K562 (cell line): ENCODE data around the gene RBL1. TPM values are rescaled to one million over a fixed set of nuclear protein-coding genes. Genes with fewer than 3 reads are reported as not detected.

ENCODE experiments used
- C11orf30 ChIP-seq: fragments of 450-650 bp; IDR thresholded peaks from 2 replicates; pipeline ENCODE4 v1.6.1; 2016; ENCODE audit warnings: low read depth, mild to moderate bottlenecking
- CBX1 ChIP-seq: sonication (generic); IDR thresholded peaks from 2 replicates; pipeline ENCODE4 v1.6.1; 2016; ENCODE audit warnings: antibody characterized with exemption, low read depth, mild to moderate bottlenecking
- CBX2 ChIP-seq: fragments of 200-600 bp; sonication (generic); IDR thresholded peaks from one replicate; pipeline ENCODE4 v1.6.1; 2012; ENCODE audit warnings: mild to moderate bottlenecking, low read length, inconsistent platforms; ENCODE audit not compliant: insufficient read depth, poor library complexity, severe bottlenecking
- CEBPG ChIP-seq, 3 experiments: fragments of 200-800 bp in 1 of 3; sonication (Bioruptor generic) in 1 of 3; sonication (generic) in 1 of 3; formaldehyde crosslinking in 1 of 3; IDR thresholded peaks in 2 of 3; conservative IDR thresholded peaks in 1 of 3; 2 replicates each; pipeline versions ENCODE4 v1.6.1 to v1.8.0; 2016 to 2022; ENCODE audit warnings: missing compliant biosample characterization in 2 of 3, missing genetic modification characterization in 2 of 3, mild to moderate bottlenecking in 1 of 3, missing genetic modification reagents in 1 of 3
- CXXC5 ChIP-seq: fragments of 250-450 bp; sonication (Bioruptor Pico); IDR thresholded peaks from 2 replicates; pipeline ENCODE4 v1.8.0; 2022; ENCODE audit warnings: inconsistent platforms, mild to moderate bottlenecking, moderate library complexity
- MYC ChIP-seq, 2 experiments: fragments of 250-450 bp in 1 of 2; sonication (Bioruptor Pico) in 1 of 2; IDR thresholded peaks; 2 replicates each; pipeline versions ENCODE4 v1.5.1 to v1.6.1; 2012 to 2021; ENCODE audit warnings: low read depth in 2 of 2, borderline replicate concordance in 1 of 2, improper control_type of control experiment in 1 of 2, low read length in 1 of 2, mild to moderate bottlenecking in 1 of 2, moderate library complexity in 1 of 2
- PCBP2 ChIP-seq: fragments of 200-400 bp; formaldehyde crosslinking; IDR thresholded peaks from 2 replicates; pipeline ENCODE4 v1.6.1; 2018; ENCODE audit warnings: low read length, low read depth, mild to moderate bottlenecking, moderate library complexity; ENCODE audit not compliant: poor library complexity, severe bottlenecking
- TAF1 ChIP-seq: IDR thresholded peaks from 2 replicates; pipeline ENCODE4 v1.6.1; 2011; ENCODE audit warnings: mild to moderate bottlenecking, low read length, moderate library complexity; ENCODE audit not compliant: insufficient read depth, control insufficient read depth, severe bottlenecking; ENCODE audit errors: extremely low read depth
- TAL1 ChIP-seq: fragments of 450-650 bp; IDR thresholded peaks from 2 replicates; pipeline ENCODE4 v1.6.1; 2016; ENCODE audit warnings: mild to moderate bottlenecking
- THRA ChIP-seq: fragments of 450-650 bp; IDR thresholded peaks from 2 replicates; pipeline ENCODE4 v1.6.1; 2017; ENCODE audit warnings: mild to moderate bottlenecking, moderate library complexity
- ZNF184 ChIP-seq: sonication (generic); formaldehyde crosslinking; IDR thresholded peaks from 2 replicates; pipeline ENCODE4 v1.5.0; 2020; ENCODE audit warnings: missing genetic modification reagents
- ZNF407 ChIP-seq: fragments of 450-650 bp; IDR thresholded peaks from 2 replicates; pipeline ENCODE4 v1.6.1; 2016; ENCODE audit warnings: low read depth
- ZNF639 ChIP-seq, 2 experiments: fragments of 200-800 bp in 1 of 2; sonication (Bioruptor generic) in 1 of 2; sonication (generic) in 1 of 2; formaldehyde crosslinking in 1 of 2; IDR thresholded peaks in 1 of 2; conservative IDR thresholded peaks in 1 of 2; 2 replicates each; pipeline versions ENCODE4 v1.5.0 to v1.6.1; 2016 to 2020; ENCODE audit warnings: missing compliant biosample characterization in 1 of 2, missing genetic modification characterization in 1 of 2, missing genetic modification reagents in 1 of 2
- ZNF75A ChIP-seq: fragments of 450-650 bp; formaldehyde crosslinking; IDR thresholded peaks from 2 replicates; pipeline ENCODE4 v1.4.0; 2020; ENCODE audit warnings: mild to moderate bottlenecking
- polyA plus RNA-seq, 8 experiments: library from polyadenylated mRNA; depleted of rRNA in 4 of 8; stranded (reverse) in 5 of 8; unstranded in 3 of 8; fragments of >200 nt; fragmentation: Nextera tagmentation in 2 of 8; fragmentation: Illumina TruSeq in 1 of 8; extraction: Ambion mirVana in 2 of 8; extraction: Trizol in 1 of 8; gene quantifications; 2 replicates each; pipeline versions ENCODE4 v1.2.1 to v1.2.3, GENCODE V29; 2011 to 2014; ENCODE audit warnings: inconsistent platforms in 1 of 8, missing spikeins in 1 of 8
- total RNA-seq, 7 experiments: library from RNA; depleted of rRNA in 6 of 7; stranded (reverse); fragments of >200 nt in 6 of 7; fragmentation: Illumina TruSeq in 2 of 7; extraction: Trizol in 2 of 7; gene quantifications; 2 replicates each; pipeline versions ENCODE4 v1.2.1 to v1.2.3, GENCODE V29; 2011 to 2021; ENCODE audit warnings: low replicate concordance in 1 of 7

The RBL1 gene
- total and polyA plus RNA-seq, 9 of the 15 experiments (the other 6 are each of a cell fraction or from before 2014, with no cell fraction given): 4.0 to 25.9 (median 15.6) TPM

- TF ChIP-seq ZNF75A (CRISPR knock-in tag) (no peak), CBX1 (no peak), CXXC5 (no peak), PCBP2 (no peak), TAF1 (no peak), ZNF639 (CRISPR knock-in tag; conservative IDR thresholded peaks at IDR 0.05 in 1 of 2, IDR thresholded peaks at IDR 0.05 in 1 of 2) (peak in 1 of 2 experiments; percentile 10; a peak in 2 of 4 replicates), ZNF184 (CRISPR knock-in tag) (no peak), C11orf30 (no peak), MYC (IDR thresholded peaks at IDR 0.05; ENCODE audit: low read depth, low read length) (no peak), MYC (CRISPR knock-in tag; IDR thresholded peaks at IDR 0.05; ENCODE audit: borderline replicate concordance, low read depth) (no peak), ZNF407 (no peak), TAL1 (no peak), CBX2 (no peak), CEBPG (CRISPR knock-in tag; IDR thresholded peaks at IDR 0.05) (no peak), CEBPG (tag; conservative IDR thresholded peaks at IDR 0.05 in 1 of 2, IDR thresholded peaks at IDR 0.05 in 1 of 2) (0 out of 4 replicates have a peak, but pooled peaks of 1 of the 2 experiments have one; percentile 22), THRA (no peak)
Observed at GRCh38 chr20:37096415-37097041, 731 bp upstream of the RBL1 start (continued).
